GM10847 (cell line): ENCODE results near the gene BTBD16.

ENCODE experiments used
- POLR2A ChIP-seq: IDR thresholded peaks from 2 replicates; pipeline ENCODE4 v1.6.1; 2011; ENCODE audit not compliant: insufficient read length; ENCODE audit errors: extremely low read depth

Gene BTBD16

DNA sequence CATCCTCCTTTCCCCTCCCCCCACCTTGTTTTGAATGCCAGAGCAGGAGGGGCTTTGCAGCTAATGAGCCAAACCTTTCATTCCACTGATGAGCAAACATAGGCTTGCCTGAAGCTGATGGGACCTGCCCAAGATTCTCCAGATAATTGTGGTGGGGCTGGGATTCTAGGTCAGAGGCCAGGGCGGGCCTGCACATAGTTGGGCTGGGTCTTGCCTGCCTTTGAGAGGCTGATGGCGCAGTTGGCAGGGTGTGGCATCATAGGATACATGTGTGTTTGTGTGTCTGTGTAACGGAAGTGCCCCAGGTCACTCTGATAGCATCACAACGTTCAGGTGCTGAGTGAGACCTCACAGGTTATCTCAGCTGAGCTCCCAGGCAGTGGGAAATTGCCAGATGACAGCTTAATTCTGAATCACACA, 22.9 kb downstream of the BTBD16 start:
- no peak for TF ChIP-seq POLR2A

DNA sequence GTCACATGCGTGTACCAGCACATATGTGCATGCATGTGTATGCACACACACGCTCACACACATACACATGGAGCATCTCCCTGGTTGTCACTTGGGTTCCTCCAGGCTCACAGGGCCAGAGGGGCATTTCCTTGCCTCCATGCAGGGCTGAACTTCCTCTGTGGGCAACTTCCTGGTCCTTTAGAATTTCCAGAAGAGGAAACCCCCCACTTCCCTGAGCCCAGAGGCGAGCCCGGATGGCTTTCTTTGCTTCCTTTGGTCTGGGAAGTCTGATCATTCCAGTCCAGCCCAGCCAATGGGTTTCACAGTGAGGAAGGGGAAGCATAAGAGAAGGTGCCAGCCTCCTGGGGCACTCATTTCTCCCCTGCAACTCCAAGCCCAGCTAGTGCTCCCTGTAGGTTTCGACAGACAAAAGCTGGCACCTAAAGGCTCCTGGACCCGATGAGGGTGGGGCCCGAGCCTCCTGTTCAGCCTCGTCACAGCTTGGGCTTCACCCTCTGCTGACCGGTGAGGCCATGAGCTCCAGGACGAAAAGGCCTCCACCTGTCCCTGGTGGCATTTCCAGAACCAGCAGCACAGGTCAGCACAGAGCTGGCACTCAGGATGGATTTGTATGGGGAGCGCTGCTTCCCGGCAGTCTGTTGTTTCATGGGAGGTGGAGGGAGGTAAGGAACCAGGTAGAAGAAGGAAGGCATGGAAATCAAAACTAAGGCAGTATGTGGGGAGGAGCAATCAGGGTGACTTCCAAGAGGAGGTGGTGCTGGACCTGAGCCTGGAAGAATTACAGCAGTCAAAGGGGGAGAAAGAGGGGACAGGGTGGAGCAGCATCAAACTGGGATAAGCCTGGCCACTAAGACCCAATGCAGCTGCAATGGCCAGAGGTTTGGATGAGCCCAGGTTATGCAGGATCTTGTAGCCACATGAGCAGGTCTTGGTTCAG, 23.7 kb downstream of the BTBD16 start:
- no peak for TF ChIP-seq POLR2A

DNA sequence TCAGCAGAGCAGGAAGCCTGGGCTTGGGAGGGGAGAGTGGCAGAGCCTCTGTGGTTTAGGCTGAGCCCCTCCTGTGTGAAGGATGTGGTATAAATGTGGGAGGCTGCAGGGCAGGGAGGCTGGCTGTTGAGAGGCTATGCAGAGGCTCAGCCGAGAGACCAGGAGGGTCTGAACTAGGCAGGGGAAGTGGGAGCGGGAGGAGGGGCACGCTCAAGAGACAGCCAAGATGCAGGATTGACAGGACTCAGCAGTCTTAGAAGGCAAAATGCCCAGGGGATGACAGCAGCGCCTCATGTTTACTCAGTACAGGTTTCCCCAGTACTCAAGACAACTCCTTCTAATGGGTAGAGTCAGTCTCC, 24.3 kb downstream of the BTBD16 start:
- TF ChIP-seq POLR2A, result no peak

DNA sequence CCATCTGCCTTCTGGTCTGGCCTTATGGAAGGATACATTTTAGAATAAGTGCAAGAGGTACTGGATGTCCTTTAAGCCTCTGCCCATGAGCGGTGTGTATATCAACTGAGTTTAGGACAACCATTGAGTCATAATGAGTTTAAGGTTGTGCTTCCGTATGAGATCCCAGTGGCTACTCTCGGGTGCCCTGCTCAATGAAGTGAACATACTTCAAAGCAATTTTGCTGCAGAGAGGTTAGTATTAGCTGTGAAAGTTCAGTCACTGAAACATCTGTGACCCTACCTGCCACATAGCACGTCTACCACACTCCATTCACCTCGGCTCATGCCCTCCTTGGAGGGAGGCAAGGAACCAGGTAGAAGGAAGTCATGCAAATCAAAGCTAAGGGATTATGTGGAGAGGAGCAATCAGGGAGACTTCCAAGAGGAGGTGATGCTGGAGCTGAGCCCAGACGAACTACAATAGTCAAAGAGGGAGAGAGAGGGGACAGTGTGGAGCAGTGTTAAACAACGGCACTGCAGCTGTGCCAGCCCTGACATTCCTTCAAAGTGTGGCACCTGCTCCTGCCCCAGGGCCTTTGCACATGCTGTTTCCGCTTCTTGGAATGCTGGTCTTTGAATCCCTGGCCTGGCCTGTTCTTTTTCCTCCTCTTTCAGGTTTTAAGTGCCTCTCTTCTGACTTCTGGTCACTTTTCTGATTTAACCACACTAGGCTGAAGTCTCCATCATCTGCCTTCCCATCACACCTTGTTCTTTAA, 25.4 kb downstream of the BTBD16 start:
- no peak for TF ChIP-seq POLR2A

DNA sequence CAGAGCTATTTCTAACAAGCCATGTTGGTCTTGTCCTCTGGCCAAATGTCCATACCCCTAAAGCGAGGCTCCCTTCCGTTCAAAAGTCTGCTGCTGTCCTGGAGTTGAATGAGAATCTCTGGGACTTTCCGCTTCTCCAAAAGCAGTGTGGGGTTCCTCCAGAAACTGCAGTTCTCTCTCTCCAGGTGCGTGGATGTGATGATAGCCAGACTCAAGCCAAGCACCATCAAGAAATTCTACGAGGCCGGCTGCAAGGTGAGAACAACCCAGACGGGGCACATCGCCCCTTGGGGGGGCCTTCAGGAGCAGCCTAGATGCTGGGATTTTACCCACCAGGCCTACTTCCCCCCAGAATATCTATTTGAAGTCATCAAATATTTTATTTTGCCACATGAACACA, 26.5 kb downstream of the BTBD16 start:
- no peak for TF ChIP-seq POLR2A

DNA sequence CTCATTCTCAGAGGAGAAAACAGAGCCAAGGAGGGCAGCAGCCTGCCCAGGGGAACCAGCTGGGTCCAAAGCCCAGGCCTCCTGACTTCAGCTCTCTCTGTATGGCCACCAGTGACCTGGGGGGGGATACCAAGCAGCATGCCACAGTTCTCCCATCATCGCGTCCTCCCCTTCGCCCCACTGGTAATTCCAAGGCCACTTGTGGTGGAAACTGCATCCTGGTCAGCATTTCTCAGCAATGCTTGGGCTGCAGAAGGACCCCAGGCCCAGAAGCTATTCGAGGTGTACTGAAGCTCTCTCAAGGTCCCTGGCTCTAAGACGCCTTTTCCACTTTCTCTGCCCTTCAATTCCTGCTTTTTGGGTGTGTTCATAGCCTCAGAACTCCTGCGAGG, 27.1 kb downstream of the BTBD16 start:
- TF ChIP-seq POLR2A, result no peak

DNA sequence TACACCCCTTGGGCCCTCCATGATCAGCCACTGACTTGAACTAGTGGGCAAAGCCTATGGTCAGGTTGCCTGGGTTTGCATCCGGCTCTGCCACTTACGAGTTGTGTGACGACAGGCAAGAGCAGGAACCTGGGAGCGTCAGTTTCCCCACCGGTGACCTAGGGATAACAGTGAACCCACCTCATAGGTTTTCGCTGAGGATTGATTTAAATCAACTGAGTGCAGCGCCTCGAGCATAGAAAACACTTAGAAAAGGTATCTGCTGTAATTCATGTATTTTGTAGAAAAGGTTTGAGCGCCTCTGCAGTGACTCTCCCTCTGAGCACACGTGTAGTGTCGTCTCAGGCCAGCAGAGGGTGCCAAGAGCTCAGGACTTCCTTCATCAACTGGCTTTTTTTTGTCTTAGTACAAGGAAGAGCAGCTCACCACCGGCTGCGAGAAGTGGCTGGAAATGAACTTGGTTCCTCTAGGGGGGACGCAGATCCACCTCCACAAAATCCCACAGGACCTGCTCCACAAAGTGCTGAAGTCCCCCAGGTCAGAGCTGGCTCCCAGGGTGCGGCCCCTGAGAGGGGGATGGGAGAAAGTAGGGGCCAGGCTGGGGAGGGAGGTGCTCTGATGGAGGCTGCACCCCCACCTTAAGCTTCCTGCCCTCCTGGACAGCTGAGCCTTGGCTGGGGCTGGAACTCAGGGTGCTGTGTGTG, 27.7 kb downstream of the BTBD16 start:
- no peak for TF ChIP-seq POLR2A

DNA sequence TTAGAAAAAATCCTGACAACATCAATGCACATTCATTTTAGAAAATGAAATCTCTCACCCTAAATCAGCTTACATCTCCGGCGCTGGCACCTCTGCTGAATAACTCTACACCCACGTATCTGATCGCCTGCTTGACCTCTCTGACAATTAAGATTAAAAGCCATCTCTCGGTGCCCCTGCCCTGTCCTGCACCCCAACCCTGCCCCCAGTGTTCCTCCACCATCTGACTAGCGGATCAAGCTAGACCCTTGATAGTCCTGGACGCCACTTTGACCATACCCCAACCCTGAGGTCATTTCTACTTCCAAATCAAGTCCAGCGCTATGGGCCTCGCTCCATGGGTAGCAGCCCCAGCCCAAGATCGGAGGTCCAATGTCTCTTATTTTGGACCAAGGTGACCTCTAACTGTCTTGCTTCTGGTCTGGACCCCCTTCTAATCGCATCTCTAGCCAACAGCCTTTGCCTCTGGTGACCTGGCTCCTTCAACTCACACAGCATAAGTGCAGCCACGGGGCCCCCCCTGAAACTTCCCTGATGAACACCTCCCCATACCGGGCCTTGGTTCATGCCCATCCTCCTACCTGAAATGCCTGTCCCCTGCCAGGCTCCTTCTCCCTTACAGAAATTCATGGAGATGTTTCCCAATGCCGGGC, 28.5 kb downstream of the BTBD16 start:
- TF ChIP-seq POLR2A, result no peak

DNA sequence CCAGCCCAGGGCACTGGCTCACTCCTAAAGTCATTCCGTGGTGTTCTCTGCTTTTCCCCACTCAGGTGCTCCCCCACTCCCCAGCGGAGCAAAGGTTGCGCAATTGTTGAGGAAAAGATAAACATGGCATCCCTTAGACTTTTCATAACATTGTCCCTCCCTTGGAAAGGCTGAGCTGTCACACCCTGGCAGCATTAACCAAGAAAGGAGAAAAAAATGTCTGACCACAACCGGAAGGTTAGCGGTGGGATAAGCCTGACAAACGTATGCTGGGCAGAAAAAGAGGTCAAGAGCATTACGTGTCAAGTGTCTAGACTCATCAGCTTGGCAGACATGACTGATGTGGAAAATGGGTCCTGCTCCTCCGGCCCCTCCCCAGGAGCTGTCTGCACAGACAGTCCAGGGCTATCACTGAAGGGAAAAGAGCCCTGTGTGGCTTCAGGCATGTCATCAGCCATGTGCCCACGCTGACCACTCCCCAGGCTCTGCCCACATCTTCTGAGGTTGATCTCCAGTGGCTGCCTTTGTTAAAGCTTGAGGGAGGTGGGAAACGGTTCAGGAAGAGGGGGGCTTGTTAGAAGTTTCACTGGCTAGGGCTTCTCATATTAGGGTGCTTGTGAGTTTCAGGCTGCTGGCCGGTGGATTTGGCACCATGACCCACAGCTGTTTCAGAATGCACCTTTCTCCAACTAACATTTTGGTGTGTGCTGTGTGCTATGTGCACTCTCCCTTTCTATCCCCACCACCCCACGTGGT, 30.1 kb downstream of the BTBD16 start:
- no peak for TF ChIP-seq POLR2A

DNA sequence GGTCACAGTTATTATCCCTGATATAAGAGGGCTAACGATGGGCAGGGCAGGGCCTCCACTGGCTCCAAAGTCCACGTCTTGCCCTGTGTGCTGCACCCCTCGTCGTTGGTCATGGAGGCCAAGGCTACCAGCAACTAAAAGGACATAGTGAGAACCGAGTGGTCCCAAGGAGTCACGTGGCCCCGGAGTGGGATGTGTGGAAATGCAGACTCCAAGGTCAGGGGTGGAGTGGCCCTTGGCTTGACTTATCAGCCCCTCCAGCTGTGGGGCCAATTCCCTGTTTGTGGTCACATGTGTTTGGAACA, 30.7 kb downstream of the BTBD16 start:
- TF ChIP-seq POLR2A, result no peak

DNA sequence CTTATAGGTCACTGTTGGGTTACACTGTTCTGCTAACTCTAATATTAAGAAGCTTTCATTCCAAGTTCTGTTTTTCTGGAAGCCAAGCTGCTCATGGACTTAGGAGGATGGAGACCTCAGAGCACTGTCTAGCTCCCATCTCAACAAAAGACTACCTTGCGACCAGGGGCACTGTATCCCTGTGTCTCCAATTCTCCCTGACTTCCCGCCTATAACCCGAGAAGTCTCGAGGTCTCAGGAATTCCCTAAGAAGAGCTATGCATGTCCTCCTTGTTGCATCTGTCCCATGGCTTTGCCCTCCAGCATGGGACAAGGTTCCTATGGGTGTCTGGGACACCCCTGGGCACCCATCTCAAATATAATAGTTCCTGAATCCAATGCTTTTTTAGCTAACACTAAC, 31.2 kb downstream of the BTBD16 start:
- TF ChIP-seq POLR2A, result no peak

DNA sequence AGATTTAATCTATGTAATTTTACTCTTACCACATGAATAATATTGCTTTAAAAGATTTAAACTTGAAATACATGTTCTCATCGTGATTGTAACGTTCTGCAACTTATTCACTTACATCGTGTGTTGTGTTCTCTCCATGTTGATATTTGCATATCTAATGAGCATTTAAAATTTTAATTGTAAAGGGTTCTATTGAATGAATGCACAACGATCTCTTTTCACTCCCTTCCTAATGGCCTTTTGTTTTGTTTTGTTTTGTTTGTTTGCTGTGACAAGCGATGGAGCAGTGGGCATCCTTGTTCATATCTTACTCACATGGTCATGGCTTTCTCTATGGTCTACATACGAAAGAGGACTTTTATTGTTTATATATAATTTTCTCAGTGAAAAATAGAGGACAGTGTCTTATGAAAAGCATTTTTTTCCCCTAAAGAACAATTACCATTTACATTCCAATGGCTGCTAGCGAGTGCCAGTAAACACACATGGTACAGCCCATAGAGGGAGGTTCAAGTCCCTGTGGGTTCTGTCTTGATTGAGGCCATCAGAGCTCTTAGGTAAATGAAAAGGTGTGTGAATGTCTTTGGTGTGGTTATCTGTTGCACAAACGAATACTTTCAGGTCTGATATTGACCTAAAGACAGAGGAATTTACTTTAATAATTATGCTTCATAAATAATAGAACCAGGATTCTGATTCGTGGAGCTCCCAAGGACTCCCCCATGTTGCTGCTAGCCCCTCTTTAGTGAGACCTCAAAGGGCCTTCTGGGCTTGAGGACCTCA, 32.4 kb downstream of the BTBD16 start:
- no peak for TF ChIP-seq POLR2A

DNA sequence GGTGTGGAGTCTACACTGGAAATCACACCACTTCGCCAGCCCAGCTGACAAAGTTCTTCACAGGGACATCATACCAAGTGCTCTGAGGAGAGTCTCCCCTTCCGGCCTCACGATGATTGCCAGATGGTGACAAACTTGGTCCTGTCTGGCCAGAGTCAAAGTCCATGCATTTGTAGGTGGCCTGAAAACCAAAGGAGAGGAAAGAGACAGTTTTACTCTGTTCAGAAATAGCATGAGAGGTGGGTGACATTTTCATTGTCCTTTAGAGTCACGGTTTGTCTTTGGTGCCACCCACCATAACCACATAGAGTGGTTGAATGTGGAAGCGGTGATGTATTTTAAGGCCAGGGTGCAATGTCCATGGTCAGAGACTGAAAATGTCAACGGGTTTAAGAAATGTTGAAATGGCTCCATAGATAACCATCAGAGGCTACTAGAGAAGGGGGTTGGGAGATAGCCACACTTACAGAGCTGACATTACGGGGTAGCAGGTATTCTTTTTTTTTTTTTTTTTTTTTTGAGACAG, 33.0 kb downstream of the BTBD16 start:
- no peak for TF ChIP-seq POLR2A

DNA sequence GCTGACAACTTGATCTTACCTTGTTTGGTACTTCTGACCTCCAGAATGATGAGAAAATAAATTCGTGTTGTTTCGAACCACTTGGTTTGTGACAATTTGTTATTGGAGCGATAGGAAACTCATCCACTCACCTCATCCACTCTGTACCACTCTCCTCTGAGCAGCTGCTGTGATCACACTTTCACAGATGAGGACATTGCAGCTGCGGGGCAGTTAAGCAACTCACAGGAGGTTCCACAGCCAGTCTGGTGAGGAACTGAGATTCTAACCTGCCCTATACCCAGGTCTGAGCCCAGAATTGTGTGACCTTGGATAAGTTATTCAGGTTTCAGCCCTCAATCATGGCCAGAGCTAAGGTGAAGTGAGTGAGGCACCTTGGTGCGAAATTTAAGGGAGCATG, 35.2 kb downstream of the BTBD16 start:
- no peak for TF ChIP-seq POLR2A
